UCSD-AML1 (cell line): ENCODE measurements around the gene NAIF1.

Source experiments
- DNase-seq: peaks from one replicate; lab custom pipeline; 2025; ENCODE audit not compliant: unreplicated experiment; lab: John Stamatoyannopoulos, UW

NAIF1 gene

DNA sequence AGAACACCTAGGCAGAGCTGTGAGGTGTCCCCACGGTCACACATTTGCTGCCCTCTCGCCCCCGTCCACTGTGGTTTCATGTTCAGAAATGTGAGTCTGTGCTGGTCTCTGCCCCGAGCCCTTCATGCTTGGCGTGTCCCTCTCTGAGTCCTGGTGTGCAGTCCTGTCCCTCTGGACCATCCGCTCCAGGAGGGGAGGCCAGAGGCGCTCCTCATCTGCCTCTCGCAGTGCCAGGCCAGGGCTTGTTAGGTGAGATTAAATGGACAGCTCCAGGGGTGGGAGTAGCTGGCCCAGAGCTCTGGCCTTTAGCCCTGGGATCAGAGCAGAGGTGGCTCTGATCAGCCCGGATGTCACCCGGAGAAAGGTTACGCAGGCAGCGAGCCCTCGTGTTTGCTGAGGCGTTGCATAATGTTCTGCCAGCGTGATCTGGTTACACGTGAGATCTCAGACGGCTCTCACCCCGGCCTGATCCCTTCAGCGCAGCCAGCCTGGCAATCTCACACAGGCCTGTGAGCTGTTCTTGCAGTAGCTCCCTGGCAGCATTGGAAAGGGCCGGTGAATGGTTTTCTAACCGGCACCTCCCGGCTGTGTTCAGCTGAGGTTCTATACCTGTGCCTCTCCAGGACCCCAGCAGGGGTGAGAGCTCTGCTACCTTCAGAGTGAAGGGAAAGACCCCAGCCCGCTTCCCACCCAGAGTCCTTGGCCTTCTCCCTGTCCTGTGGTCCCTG is 35.9 kb upstream of the NAIF1 start:
- no peak for DNase-seq

- no peak for DNase-seq
Measured at GRCh38 chr9:128102196-128102595, 35.1 kb upstream of the NAIF1 start.

GRCh38 chr9:128101690-128102089 is 34.6 kb upstream of the NAIF1 start:
- no peak for DNase-seq

DNA sequence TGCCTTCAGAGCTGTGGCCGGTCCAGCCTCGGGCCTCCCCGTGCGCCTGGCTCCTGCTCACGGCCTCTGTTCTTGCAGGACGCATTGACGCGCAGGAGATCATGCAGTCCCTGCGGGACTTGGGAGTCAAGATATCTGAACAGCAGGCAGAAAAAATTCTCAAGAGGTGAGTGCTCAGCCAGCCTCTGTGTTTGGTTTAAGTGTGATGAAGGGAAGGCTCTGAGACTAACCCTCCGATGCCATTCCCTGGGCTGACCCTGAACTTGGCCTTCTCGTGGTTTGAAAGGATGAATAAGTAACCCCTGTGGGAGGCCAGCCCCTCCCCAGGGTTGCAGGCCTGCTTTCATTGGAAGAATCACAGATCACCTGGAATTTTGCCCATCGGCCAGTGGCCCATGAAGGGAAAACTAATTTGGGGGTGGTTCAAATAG is 34.1 kb upstream of the NAIF1 start:
- DNase-seq: no peak

DNA sequence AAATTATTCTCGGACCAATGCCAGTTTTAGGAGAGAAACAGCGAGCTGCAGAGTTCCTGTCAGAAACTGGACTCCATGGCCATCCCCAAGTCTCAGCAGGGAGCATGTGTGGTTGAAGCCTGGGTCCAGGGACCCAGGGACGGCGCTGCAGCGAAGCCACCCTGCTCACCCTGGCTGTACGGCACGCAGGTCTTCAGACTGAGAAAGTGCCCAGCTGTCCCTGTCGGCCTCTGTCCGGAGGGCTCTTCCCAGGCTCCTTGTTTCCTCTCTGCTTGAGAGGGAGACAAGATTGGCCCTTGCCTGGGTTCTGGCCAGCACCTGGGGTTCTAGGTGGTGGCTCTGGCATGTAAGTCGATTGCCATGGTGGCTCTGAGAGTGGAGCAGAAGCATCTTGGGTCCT is 33.5 kb upstream of the NAIF1 start:
- no peak for DNase-seq

DNA sequence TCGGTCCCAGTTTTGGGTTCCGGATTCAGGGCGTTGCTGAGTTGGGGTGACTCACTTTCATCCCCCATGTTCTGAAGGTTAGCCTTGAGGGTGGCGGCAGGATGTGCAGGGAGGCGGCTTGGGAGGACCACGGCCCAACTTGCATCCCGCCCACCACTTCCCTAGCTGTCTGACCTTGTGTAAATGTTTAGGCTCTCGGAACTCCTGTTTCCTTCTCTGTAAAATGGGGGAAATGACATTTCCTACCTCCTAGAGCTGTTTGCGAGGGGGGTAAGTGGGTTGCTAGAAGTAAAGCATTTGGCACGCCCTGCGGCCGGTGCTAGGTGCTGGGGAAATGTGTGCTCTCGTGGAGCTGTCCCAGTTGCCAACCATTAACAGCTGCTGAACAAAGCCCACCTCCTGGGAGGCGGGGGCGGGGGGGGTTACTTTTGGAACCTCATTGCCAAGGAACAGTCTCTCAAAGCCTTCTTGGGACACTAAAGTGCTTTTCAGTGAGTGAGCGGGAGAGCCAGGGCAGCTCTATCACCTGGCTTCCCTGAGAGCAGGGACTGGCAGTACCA is 32.9 kb upstream of the NAIF1 start:
- DNase-seq: peak; percentile 49

GRCh38 chr9:128099231-128099931 is 32.3 kb upstream of the NAIF1 start:
- no peak for DNase-seq

DNA sequence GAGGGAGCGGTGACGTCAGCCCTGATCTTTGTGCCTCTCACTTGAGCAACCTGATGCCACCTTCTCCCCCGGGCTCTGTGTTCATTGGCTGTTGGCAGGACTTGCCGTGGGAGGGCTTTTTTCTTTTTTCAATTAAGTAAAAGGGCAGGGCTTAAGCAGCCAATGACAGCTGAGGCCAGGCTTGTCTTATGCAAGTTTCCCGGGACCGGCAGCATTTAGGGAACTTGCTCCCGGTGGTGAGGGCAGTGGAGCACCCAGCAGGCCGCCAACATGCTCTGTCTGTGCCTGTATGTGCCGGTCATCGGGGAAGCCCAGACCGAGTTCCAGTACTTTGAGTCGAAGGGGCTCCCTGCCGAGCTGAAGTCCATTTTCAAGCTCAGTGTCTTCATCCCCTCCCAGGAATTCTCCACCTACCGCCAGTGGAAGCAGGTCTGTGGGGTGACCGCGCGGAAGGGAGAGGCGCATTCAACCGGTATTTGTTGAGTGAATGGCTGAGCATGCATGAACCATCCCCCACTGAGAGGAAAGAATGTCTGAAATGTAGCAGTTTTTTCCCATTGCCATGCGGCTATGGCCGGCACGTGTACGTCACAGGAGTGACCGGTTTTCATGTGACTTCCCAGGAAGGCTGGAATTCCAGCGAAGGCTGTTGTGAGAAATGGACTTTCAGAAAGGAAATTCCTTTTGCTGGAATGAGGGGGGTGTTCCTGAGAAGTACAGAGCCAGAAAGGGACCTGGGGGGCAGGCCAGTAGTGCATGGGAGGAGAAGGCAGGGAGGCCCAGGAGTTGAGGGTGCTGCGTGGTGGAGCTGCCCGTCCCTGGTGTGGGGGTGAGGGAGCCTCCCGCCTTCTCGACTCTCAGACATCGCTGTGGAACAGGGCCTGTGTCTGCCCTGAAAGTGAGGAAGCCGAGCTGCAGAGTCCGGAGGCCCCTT is 31.4 kb upstream of the NAIF1 start:
- peak; percentile 83 for DNase-seq

GRCh38 chr9:128097543-128098296 is 30.6 kb upstream of the NAIF1 start:
- DNase-seq: no peak

GRCh38 chr9:128096616-128097536 is 29.8 kb upstream of the NAIF1 start:
- DNase-seq: no peak

GRCh38 chr9:128094950-128095544 is 27.9 kb upstream of the NAIF1 start:
- DNase-seq: no peak

DNA sequence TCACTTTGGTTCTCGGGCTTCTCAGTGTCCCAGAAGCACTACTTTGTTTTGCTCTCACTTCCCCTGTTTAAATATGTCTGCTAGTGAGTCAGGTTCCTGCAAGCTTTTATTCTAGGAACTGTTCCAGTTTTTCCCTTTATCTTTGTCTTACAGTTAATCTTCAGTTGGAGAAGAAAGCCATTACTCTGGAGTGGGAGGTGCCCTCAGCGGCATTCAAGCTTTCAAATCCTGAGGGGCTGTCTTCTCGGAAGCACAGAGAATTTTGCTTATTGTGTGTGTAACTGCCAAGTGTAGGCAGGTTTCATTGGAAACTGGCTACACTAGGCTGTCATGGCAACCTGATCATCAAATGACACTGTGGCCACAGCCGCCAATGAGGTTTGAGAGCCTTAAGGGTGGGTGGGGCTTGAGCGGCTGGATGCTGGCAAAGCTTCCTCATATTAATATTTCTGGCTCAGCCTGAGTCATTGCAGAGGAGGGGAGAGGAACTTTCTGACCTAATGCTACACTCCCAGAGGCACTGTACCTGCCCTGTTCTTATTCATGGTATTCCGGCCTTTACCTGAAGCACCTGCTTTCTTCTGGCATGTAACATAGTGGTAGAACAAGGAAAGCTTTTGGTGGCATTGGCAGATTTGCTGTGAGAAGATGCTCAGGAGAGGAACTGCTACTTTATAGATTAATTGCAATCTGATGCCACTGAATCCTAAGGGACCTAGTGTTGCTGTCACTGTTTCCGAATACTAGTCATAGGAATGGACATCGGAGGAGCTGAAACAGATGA is 27.2 kb upstream of the NAIF1 start:
- peak; percentile 86 for DNase-seq

- no peak for DNase-seq
Measured at GRCh38 chr9:128093011-128093410, 25.9 kb upstream of the NAIF1 start.

DNA sequence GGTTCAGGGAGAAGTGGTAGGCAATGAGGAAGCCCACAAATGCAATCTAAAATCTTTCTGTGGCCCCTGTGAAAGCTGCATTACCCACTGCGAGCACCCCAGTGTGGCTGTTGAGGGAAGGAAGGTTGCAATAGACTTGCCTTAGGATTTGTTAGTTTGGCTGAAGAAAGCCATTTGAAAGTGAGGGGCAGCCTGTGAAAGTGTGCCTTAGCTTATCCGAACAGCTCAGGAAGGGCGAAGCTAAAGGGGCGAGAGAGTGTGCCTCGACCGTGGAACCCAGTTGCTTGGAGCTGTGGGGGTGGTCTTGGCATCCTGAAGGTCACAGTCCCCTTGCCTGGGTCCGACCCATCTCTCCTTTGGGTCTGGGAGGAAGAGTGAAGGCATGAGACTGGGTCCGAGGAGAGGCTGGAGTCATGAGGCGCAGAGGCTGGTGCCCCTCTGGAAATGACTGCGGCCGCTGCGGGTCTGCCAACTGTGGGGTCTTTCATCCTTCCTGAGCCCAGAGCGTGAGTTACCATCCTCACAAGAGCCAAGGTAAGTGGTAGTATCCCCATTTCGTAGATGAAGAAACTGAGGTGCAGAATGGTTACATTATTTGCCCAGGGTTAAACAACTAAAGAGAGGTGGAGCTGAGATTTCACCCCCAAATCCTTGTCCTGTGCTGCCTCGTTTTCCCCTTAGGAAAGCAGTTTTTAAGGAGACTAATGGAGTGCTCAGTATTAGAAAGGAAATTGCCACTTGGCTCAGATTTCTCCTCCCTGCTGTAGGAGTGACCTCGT is 25.3 kb upstream of the NAIF1 start:
- no peak for DNase-seq

- DNase-seq: peak; percentile 46
Measured at GRCh38 chr9:128091571-128091970, 24.5 kb upstream of the NAIF1 start.

GRCh38 chr9:128091144-128091543 is 24.0 kb upstream of the NAIF1 start:
- no peak for DNase-seq

- DNase-seq: no peak
Measured at GRCh38 chr9:128089299-128089698, 22.2 kb upstream of the NAIF1 start.
